K562 (cell line): Measurements from ENCODE around the gene FOSL2. TPM values are rescaled to one million over a fixed set of nuclear protein-coding genes. Genes with fewer than 3 reads are reported as not detected.

Experiments used
- ATAC-seq: fragments of 200-7000 bp; cut with Tn5 transposase; 3 replicates; pipeline ENCODE4 v1.9.1; 2020; ENCODE audit warnings: moderate library complexity
- BruUV-seq: library from RNA; stranded (reverse); fragments of 400-500 nt; replicated peaks from 2 replicates; lab custom pipeline; 2021; lab: Mats Ljungman, UMichigan
- CTCF ChIA-PET: fragments of 300-600 bp; formaldehyde crosslinking; extraction: SDS; loops from one replicate; lab custom pipeline; 2021; ENCODE audit warnings: low intra/inter-chr PET ratio; lab: Yijun Ruan, JAX
- POLR2A ChIA-PET: fragments of 300-600, 350-650 bp; sonication (Branson Sonifier 250); formaldehyde crosslinking; extraction: SDS; loops from one replicate; lab custom pipeline; 2021; ENCODE audit warnings: antibody characterized with exemption, inconsistent platforms; lab: Yijun Ruan, JAX
- DNase-seq, 4 experiments: peaks; one replicate each; pipeline versions ENCODE4 v3.0.0 to v3.0.0-alpha.2; 2011 to 2018; ENCODE audit warnings: low spot score in 3 of 4, mixed read lengths in 3 of 4; ENCODE audit errors: extremely low read depth in 1 of 4
- FAIRE-seq: peaks from 2 replicates; lab custom pipeline; 2011; peaks lifted over from hg19 to GRCh38; lab: Jason Lieb, UNC
- H2AFZ ChIP-seq: 2 replicates; pipeline ENCODE4 v1.6.0; 2011; ENCODE audit warnings: low read depth, low read length, control low read depth, inconsistent platforms
- H3K27ac ChIP-seq: fragments of 200-600 bp; 3 replicates; pipeline ENCODE4 v1.8.0; 2011; ENCODE audit warnings: low read depth, mild to moderate bottlenecking, control low read depth, inconsistent platforms, low read length, moderate library complexity, mixed read lengths; ENCODE audit errors: extremely low read depth
- H3K27me3 ChIP-seq, 2 experiments: fragments of 300-600 bp in 1 of 2; 2 replicates in 1 of 2; 3 replicates in 1 of 2; pipeline versions ENCODE4 v1.6.0 to v1.8.0; 2011; ENCODE audit warnings: inconsistent platforms in 2 of 2, low read length in 2 of 2, mild to moderate bottlenecking in 1 of 2, mixed read lengths in 1 of 2, moderate library complexity in 1 of 2; ENCODE audit not compliant: control insufficient read depth in 2 of 2, insufficient read depth in 2 of 2
- H3K36me3 ChIP-seq: fragments of 300-600 bp; 3 replicates; pipeline ENCODE4 v1.8.0; 2011; ENCODE audit warnings: mild to moderate bottlenecking, low read length, inconsistent platforms; ENCODE audit not compliant: control insufficient read depth, insufficient read depth
- H3K4me1 ChIP-seq, 2 experiments: fragments of 200-600 bp in 1 of 2; replicated peaks in 1 of 2; 2 replicates in 1 of 2; 3 replicates in 1 of 2; pipeline versions ENCODE4 v1.5.1 to v1.8.0; 2011; ENCODE audit warnings: inconsistent platforms in 2 of 2, low read length in 2 of 2, mild to moderate bottlenecking in 1 of 2, mixed read lengths in 1 of 2, moderate library complexity in 1 of 2; ENCODE audit not compliant: control insufficient read depth in 2 of 2, insufficient read depth in 2 of 2
- H3K4me2 ChIP-seq: 2 replicates; pipeline ENCODE4 v1.6.1; 2011; ENCODE audit warnings: low read length, control low read depth, inconsistent platforms, mixed read lengths; ENCODE audit not compliant: insufficient read depth
- H3K4me3 ChIP-seq: fragments of 200-600 bp; sonication (generic), shearing (Covaris generic); 2 replicates; pipeline ENCODE4 v1.5.1; 2016; ENCODE audit warnings: control low read depth, inconsistent platforms
- H3K79me2 ChIP-seq: fragments of 200-600 bp; 3 replicates; pipeline ENCODE4 v1.8.0; 2011; ENCODE audit warnings: low read length, inconsistent platforms; ENCODE audit not compliant: control insufficient read depth, insufficient read depth
- H3K9ac ChIP-seq, 2 experiments: 2 replicates each; pipeline versions ENCODE4 v1.6.0 to v1.6.1; 2011; ENCODE audit warnings: low read depth in 2 of 2, low read length in 2 of 2, control low read depth in 1 of 2, inconsistent platforms in 1 of 2, mild to moderate bottlenecking in 1 of 2, mixed read lengths in 1 of 2; ENCODE audit not compliant: insufficient read depth in 1 of 2
- H3K9me1 ChIP-seq: one replicate; pipeline ENCODE4 v1.6.0; 2011; ENCODE audit warnings: inconsistent platforms, mild to moderate bottlenecking, low read length, moderate library complexity; ENCODE audit not compliant: control insufficient read depth, insufficient read depth
- H3K9me3 ChIP-seq: replicated peaks from 2 replicates; pipeline ENCODE4 v1.5.1; 2011; ENCODE audit warnings: low read depth, low read length, inconsistent platforms; ENCODE audit not compliant: control insufficient read depth, insufficient read depth
- H4K20me1 ChIP-seq: replicated peaks from 2 replicates; pipeline ENCODE4 v1.6.1; 2011; ENCODE audit warnings: low read length, inconsistent platforms, mixed read lengths; ENCODE audit not compliant: control insufficient read depth, insufficient read depth
- CBFA2T2 ChIP-seq: fragments of 450-650 bp; conservative IDR thresholded peaks from 2 replicates; pipeline ENCODE4 v1.6.1; 2017; ENCODE audit warnings: mild to moderate bottlenecking
- MEF2D ChIP-seq: conservative IDR thresholded peaks from 2 replicates; pipeline ENCODE4 v1.6.1; 2016; ENCODE audit warnings: low read depth, missing genetic modification characterization, missing compliant biosample characterization
- PHF8 ChIP-seq: fragments of 200-600 bp; sonication (generic); IDR thresholded peaks from 2 replicates; pipeline ENCODE4 v1.6.1; 2012; ENCODE audit warnings: mixed run types, mild to moderate bottlenecking, inconsistent platforms, low read length, moderate library complexity, borderline replicate concordance
- RB1 ChIP-seq: fragments of 450-650 bp; IDR thresholded peaks from 2 replicates; pipeline ENCODE4 v1.6.1; 2017; ENCODE audit warnings: low read depth, mild to moderate bottlenecking
- ZNF445 ChIP-seq: fragments of 250-450 bp; sonication (Bioruptor Pico); IDR thresholded peaks from 2 replicates; pipeline ENCODE4 v1.4.0; 2020; ENCODE audit warnings: low read depth, mild to moderate bottlenecking, moderate library complexity
- WGBS: fragments of 100-300 bp; shearing (Covaris generic); methylation state at CpG from one replicate; pipeline ENCODE4 v1.1.6; 2016; ENCODE audit warnings: low coverage, mixed read lengths; ENCODE audit not compliant: insufficient coverage; ENCODE audit errors: missing lambda C conversion rate; 5-methylcytosine and 5-hydroxymethylcytosine counted together
- in situ Hi-C: fragments of 300-500 bp; cut with MboI; formaldehyde crosslinking; loops from 4 replicates; pipeline ENCODE4 v1.15.0; 2018; ENCODE audit warnings: inconsistent platforms, mixed read lengths
- intact Hi-C: fragments of 100-400 bp; cut with micrococcal nuclease; formaldehyde crosslinking; loops from 2 replicates; pipeline ENCODE4 v1.14.2; 2022
- polyA plus RNA-seq, 8 experiments: library from polyadenylated mRNA; depleted of rRNA in 4 of 8; stranded (reverse) in 5 of 8; unstranded in 3 of 8; fragments of >200 nt; fragmentation: Nextera tagmentation in 2 of 8; fragmentation: Illumina TruSeq in 1 of 8; extraction: Ambion mirVana in 2 of 8; extraction: Trizol in 1 of 8; gene quantifications; 2 replicates each; pipeline versions ENCODE4 v1.2.1 to v1.2.3, GENCODE V29; 2011 to 2014; ENCODE audit warnings: inconsistent platforms in 1 of 8, missing spikeins in 1 of 8
- total RNA-seq, 7 experiments: library from RNA; depleted of rRNA in 6 of 7; stranded (reverse); fragments of >200 nt in 6 of 7; fragmentation: Illumina TruSeq in 2 of 7; extraction: Trizol in 2 of 7; gene quantifications; 2 replicates each; pipeline versions ENCODE4 v1.2.1 to v1.2.3, GENCODE V29; 2011 to 2021; ENCODE audit warnings: low replicate concordance in 1 of 7

The FOSL2 gene
- total and polyA plus RNA-seq, 9 of the 15 experiments (the other 6 are each of a cell fraction or from before 2014, with no cell fraction given), result 0.04 to 2.9 (median 0.80) TPM

- in situ Hi-C loops, result no loop called here
- BruUV-seq, result no TSS peak
- 10% methylated on average over 17 of the region's 17 CpGs for WGBS
- Histone ChIP-seq H3K9me1 (no peaks in the 10 kb centered on the region), H3K36me3 (no peaks in the 10 kb centered on the region), H3K27me3 (peaks cover 0 to 59% of the 10 kb centered on the region in 2 experiments; a peak in 3 of 5 replicates), H3K9ac (no peak overlapping the region; a peak in 1 of 4 replicates), H3K27ac (no peak overlapping the region), H3K4me1 (peaks cover 10% of the 10 kb centered on the region in 2 experiments), H4K20me1 (no peaks in the 10 kb centered on the region), H2AFZ (no peak overlapping the region)
- ChIA-PET POLR2A (no interaction called here), CTCF (no interaction called here)
- ATAC-seq, result no peak
- no peak for FAIRE-seq
- DNase-seq, result no peak
- TF ChIP-seq PHF8, result no peak
- no peak for TF ChIP-seq CBFA2T2
- no peak for TF ChIP-seq RB1
- no peak for TF ChIP-seq ZNF445 (CRISPR knock-in tag)
- no peak for TF ChIP-seq MEF2D (tag)
- TF ChIP-seq, all 486 proteins: peak for 0
- Histone ChIP-seq H3K9me3 (no peaks in the 10 kb centered on the region; the same call in 1 of the 2 replicates), H3K79me2 (no peaks in the 10 kb centered on the region), H3K4me3 (no peak overlapping the region), H3K4me2 (no peak overlapping the region)
- intact Hi-C loops, result no loop called here
Observed at GRCh38 chr2:28436525-28437051, 43.9 kb downstream of the FOSL2 start.
